Thyroid gland (tissue), 4 donors: ENCODE results near the gene AOAH.

Experiments
- CTCF ChIP-seq, 6 experiments: fragments of 200-600 bp in 3 of 6; fragments of 450-650 bp in 3 of 6; sonication (generic) in 3 of 6; IDR thresholded peaks; one replicate each; pipeline ENCODE4 v1.5.1; 2016 to 2019; ENCODE audit warnings: antibody characterized with exemption in 6 of 6, mild to moderate bottlenecking in 2 of 6, inconsistent platforms in 1 of 6, moderate library complexity in 1 of 6
- POLR2A ChIP-seq, 2 donors: fragments of 450-650 bp; IDR thresholded peaks; one replicate each; pipeline ENCODE4 v1.6.1; 2017; ENCODE audit warnings: antibody characterized with exemption in 2 of 2, mild to moderate bottlenecking in 2 of 2, moderate library complexity in 1 of 2

GRCh38 chr7:36621396-36621795 is 102.9 kb downstream of the AOAH start:
- TF ChIP-seq CTCF (IDR thresholded peaks at IDR 0.05) (no peak), POLR2A (IDR thresholded peaks at IDR 0.05) (no peak)
